ENCODE measurements around the gene VPS52.

DNA sequence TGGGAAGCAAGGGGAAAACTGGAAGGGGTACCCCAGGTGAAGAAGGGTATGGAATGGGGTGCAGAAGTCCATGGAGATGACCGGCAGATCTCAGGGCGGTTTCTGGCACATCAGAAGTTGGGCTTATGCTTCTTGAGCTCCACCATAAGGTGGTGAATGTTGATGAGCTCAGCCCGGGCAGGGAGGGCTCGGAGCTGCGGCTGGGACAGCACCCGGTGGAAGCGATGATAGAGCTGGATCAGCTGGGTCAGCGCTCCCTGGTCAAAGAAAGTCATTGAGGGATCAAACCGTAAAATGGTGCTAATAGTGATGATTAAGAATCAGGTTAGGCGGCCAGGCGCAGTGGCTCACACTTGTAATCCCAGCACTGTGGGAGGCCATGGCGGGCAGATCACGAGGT is 20.9 kb downstream of the VPS52 start:
- TF ChIP-seq, protein P1, sequence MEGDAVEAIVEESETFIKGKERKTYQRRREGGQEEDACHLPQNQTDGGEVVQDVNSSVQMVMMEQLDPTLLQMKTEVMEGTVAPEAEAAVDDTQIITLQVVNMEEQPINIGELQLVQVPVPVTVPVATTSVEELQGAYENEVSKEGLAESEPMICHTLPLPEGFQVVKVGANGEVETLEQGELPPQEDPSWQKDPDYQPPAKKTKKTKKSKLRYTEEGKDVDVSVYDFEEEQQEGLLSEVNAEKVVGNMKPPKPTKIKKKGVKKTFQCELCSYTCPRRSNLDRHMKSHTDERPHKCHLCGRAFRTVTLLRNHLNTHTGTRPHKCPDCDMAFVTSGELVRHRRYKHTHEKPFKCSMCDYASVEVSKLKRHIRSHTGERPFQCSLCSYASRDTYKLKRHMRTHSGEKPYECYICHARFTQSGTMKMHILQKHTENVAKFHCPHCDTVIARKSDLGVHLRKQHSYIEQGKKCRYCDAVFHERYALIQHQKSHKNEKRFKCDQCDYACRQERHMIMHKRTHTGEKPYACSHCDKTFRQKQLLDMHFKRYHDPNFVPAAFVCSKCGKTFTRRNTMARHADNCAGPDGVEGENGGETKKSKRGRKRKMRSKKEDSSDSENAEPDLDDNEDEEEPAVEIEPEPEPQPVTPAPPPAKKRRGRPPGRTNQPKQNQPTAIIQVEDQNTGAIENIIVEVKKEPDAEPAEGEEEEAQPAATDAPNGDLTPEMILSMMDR (IDR thresholded peaks at IDR 0.05), result no peak
- no peak for TF ChIP-seq POLR2A (IDR thresholded peaks at IDR 0.05)
